Mucosa of gallbladder (tissue), 1 donor: ENCODE data around the gene SDF4. TPM values are rescaled to one million over a fixed set of nuclear protein-coding genes. Genes with fewer than 3 reads are reported as not detected.

Source experiments
- DNase-seq: peaks from one replicate; pipeline ENCODE4 v3.0.0-alpha.2; 2020; ENCODE audit warnings: low spot score
- total RNA-seq: library from RNA; stranded (reverse); gene quantifications from one replicate; pipeline ENCODE4 v1.2.1, GENCODE V29; 2021
- donor health status: DM: no; HTN: no; CAD: no.

Gene SDF4
- total RNA-seq, 1 donor from 2014 or later = 190 TPM

DNA sequence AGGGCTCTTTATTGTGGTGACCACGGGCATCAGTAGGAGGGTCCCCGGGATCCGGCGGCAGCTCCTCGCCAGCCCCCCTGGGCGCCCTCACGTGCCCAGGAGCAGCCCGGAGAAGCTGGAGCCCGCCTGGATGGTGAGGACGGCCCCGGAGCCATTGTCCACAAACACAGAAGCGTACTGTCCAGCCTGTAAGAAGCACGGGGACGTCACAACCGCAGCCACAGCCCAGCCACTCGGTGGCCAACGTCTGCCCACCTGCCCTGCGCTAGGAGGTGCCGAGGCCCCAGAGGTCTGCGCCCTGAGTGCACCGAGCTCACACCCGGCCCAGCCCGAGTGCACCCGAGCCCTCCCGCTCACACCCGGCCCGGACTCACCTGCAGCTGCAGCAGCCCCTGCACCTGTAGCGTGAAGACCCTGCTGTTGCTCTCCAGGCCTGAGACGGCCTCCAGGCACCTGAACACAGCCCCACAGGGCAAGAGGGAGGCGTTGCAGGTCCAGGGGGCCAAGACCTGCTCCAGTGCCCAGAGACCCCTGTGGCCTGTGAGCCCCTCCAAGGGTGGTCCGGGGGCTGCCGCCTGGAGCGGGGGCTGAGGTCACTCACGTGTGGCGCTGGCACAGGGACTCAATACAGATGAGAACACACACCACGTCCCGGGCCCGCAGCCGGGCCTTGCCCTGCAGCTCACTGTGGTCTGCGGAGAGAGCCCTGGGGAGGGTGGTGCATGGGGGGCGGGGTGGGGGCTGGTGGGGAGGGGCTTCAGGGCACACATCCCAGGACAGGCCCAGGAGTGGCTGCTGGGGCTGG lies 10.9 kb upstream of the SDF4 start:
- no peak for DNase-seq

DNA sequence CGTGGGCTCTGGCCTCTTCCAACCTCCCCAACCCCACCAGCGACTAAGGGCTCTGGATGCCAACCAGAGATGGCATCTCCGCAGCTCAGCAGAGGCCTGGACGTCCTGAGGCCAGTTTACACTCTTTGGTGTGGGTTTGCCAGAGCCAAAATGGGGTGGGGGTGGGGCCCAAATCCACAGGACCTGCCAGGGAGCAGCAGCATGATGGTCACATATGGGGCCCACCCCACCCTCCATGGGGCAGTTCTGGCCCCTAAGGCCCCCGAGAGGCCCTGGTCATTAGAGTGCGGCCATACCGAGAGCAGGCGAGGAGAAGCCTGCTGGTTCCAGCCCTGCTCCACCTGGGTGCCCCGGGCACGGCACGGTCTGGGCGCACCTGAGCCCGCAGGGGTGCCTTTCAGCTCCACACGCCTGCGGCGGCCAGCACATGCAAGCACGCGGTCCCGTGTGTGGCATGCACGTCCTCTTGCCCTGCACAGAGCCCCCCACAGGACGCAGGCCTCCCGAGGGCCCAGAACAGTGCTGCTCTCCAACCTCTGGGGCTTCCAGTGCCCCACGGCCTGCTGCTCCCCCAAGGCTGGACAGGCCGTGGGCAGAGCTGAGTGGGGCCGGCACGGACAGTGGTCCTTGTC lies 9.9 kb upstream of the SDF4 start:
- no peak for DNase-seq

DNA sequence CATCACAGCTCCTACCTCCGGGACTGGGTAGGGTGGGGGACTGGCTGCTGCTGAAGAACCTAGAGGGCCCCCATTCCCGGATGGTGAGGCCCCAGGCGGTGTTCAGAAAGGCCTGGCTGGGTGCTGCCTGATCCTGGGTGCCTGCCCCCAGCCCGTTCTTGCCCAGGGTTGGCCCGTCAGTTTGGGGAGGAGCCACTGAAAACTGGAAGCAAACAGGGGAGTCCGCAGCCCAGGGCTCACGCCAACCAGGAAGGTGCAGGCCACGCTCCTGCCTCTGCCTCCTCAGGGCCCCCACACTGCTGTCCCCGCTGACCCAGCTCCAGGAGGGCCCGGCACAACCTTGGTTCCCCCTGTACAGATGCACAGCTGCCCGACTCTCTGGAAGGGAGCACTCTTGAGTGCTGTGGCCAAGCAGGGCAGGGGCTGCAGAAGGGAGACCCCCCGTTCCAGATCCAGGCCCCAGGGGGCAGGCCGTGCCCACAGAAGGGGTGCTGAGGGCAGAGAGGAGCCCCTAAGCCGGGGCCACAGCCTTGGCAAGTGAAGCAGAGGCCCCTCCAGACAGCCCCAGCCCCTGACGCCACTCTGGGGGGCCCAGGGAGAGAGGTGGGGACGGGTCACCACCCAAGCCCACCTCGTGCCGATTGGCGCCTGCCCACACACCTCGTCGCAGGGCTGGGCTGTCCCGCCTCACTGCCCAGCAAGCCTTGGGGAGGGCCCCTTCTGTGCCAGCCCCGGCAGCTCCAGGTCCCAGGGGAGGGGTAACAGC lies 9.2 kb upstream of the SDF4 start:
- no peak for DNase-seq

DNA sequence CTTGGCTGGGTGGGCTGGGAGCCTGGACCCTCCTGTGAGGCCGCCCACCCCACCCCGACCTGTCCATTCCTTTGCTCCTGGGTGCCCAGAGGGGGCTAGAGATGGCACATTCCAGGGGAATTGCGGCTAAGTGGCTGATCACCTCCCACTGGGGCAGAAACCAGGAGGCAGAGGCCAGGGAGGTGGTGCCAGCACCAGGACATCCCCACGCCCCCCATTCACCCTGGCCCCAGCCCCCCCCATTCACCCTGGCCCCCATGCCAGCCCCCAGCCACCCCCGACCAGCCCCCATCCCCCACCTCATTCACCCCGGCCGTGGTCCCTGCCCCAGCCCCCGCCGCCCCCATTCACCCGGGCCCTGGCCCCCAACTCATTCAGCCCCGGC lies 8.5 kb upstream of the SDF4 start:
- DNase-seq = no peak

DNA sequence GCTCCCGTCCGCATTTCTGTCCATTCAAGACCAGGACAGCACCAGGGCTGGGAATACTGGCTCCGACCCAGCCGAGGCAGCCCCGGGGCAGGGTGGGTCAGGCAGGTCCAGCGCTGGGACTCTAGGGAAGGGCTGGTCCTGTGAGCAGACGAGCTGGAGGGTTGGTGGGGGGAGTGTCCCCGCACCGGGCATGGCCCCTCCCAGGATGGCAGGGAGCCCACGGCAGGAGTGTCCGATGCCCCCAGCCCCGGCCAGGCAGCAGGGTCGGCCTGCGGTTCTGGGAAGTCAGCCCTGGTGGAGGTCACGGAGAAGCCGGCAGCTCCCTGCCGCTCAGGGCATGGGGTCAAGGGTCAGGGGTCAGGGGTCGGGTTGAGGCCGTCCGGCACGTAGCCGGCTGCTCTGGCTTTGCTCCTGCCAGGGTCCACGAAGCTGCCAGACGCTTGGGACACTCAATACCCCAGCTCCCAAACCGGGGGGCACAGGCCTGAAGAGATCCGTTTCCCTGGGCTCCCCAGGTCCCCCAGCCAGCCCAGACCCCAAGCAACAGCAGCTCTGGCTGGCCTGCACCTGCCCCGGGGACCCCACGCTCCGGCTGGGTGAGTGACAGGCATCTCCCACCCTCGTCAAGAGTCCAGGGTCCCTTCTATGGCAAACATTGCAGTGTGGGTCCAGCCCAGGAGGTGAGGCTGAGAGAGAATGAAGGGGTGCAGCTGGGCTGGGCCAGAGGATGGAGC lies 8.0 kb upstream of the SDF4 start:
- no peak for DNase-seq

DNA sequence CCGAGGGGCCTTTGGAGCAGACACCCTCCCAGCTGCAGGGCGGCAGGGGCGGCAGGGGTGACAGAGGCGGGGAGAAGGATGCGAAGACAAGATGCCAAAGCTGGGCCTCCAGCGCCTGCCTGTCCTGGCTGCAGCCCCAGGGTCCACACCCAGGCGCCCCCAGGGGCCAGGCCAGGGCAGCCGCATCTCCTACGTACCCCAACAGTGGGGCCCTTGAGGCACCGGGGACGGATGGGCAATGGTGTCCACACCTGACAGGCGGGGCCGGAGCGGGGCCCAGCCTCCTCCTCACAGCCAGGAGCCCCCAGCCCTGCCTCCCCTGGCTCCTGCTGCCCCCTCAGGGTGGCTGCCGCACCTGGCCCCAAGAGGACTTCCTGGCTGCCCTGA lies 7.4 kb upstream of the SDF4 start:
- no peak for DNase-seq

DNA sequence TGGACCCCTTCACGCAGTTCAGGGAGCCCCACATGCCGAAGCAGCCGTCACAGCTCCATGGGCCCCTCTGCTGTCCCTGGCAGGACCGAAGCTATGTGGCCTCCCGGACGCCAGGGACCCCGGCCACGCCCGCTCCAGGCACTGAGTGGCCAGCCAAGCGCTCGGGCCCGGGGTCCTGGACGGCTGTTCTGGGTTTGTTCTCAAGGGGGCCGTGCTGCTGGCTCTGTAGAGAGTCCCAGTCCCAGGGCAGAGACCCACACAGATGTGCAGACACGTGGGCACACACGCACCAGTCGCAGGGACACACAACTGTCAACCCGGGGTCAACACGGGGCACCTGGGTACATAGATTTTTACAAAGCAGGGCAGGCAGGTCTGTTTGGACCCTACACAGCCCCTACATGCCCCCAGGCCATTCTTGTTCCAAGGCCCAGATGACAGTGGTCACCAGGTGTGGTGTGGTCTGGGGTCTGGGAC lies 6.9 kb upstream of the SDF4 start:
- DNase-seq = no peak

DNA sequence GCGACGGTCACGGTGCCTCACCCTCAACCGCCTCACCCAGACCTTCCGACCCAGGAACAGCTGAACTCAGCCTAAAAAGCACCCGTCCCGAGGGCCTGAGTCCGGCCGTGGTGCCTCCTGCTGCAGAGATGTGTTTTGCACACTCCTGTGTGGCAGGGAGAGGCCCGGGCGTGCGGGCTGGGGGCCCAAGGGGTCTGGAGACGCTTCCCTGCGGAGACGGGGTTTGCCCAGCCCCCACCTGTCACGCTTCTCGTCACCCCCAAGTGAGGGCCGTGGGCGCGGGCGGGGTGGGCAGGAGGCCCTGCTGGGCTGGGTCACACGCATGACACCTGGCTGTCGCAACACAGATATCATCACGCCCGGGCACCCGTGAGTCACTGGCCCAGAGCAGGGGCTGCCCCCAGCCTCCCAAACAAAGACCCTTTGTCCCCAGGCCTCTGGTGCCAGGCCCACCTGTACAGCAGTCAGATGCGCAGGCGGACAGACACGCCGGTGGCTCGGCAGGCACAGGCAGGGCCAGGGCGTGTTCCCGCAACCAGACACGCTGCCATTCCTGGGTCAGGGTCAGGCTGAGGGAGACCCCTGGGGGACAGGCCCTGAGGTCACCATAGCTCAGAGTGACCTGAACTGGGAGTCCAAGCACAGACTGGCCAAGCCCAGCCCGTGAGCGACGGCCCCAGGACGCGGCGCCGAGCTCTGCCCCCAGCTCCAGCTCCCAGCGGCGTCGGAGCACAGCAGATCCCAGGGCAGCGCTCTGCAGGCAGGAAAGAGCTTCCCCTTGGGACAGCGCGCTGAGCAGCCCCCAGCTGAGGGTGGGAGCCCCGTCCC lies 6.3 kb upstream of the SDF4 start:
- no peak for DNase-seq

DNA sequence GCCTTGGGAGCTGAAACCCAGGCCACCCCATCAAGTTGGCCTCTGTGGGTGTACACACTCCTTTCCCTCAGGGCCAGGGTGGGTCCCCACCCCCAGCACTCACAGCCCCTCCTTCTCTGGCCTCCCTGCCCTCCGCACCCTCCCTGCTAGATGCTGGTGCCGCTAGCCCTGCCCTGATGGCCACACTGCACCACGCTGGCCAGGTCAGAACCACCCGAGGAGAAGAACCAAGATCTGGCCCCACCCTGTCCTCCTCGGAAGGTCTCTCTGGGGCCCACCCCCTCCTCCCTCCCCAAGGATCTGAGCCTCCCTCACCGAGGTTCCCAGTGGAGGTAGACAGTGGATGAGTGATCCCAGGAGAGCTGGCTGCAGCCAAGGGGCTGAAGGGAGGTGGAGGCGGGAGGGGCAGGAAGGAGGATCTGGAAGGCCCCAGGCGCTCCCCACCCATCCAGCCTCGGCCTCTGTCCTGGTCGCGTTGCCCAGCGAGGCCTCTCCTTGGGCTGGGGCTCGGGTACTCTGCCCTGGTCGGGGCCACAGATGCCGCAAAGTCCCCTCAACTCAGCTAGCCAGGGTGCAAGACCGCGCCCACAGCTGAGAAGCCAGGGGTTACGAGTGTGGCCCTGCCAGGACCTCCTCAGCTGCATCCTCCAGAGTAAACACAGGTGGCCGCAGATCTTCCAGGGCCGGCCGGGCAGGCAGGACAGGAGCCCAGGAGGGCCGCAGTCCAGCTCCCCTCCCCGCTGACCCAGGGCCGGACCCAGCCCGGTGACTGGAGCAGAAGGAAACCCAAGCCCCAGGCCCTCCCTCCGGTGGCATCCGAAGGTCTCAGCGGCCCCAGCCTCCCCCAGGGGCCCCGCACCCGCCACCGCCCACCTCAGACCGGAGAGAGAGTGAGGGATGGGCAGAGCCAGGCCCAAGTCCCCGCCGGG lies 5.4 kb upstream of the SDF4 start:
- no peak for DNase-seq

DNA sequence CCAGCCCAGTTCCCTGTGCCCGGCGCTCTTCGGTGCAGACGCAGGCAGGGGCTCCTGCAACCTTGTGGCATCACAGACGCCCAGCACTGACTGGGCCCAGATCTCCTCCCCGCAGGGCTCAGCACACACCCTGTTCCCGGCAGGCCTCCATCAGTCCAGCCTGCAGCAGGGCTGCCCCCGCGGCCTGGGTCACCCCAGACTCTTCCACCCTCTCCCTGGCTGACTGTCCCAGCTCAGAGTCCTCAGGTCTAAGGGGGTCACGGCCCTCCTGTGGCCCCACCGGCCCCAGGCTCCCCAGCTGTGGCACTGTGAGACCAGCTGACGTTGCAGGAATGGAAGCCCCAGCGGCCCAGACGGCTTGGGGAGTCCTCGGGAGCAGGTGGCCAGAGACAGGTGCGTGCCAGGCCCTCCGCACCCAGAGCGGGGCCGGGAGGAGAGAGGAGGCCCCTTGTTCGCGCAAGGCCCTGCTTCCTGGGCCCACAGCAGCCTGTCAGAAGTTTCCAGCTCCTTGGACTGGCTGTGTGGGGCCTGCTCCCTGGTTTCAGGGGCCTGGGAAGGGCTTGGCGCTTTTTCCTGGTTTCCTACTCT lies 4.5 kb upstream of the SDF4 start:
- no peak for DNase-seq

DNA sequence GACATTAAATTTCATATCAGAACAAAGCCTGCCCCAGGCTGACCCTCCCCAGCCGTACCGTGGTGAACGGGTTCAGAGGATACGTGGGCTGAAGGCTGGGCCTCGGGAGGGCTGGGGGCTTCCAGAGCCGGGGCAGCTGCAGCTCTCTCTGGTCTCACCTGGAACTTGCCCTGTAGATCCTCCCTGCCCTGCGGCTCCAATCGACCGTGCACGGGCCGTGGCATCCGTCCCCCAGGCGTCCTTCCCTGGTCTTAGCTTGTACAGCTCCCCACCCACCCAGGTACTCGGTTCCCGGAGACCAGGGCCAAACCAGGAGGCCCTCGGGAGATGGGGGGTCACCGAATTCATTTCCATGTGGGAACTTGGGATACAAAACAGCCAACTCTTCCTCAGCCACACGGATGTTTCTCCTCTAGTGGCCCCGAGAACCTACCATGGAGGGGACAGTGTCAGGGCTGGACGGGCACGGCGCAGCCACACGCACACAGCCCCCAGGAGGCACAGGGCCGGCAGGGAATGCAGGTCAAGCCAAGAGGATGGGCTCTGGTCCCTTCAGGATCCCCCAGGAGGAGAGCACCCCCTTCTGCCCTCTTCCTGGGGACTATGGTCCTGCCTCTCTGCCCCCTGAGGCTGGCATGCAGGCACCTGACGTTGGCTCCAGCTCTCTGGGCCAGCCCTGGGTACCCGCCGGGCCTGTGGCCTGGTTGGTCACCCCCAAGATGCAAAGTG lies 3.4 kb upstream of the SDF4 start:
- DNase-seq = no peak

DNA sequence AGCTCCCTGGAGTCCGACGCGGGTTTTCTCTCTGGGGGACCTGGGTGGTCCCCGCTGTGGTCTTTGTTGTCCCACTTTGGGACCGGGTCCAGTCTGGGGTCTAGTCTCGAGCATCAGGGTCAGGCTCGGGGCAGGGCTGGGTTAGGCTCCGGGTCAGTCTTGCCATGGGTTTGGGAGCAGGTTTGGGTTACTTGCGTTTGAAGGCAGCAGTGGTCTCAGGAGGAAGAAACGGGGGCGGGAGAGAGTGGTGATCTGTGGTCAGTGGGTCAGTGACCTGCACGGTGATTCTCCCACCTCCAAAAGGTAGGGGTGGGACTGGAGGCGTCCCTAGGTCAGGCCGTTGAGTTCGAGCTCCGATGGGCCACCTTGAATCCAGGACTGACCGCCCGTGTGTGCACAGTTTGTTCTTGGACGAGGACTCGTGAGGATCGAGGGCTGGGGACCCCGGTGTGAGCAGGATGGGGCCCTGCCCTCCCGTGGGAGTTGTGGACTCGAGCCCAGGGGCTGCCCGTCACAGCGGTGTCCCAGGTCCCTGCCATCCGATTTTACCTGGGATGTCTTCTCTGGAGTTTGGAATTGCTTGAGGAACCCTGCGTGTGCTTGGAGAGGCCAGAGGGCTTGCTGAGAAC lies 2.5 kb upstream of the SDF4 start:
- DNase-seq = no peak

DNA sequence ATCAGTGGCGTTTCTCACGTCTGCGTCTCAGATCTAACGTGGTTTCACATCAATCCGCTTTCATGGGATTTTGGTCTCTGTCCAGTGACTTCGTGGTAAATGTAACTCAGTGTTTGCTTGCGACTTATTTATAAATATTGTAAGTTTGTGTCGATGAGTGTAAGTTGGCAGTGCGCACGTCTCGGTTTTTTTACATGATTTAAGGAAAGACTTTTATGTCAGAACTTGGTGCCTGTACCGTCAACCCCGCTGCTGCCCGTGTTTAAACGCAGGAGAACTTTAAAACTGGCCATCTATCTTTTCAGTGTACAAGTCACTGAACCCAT lies 1.7 kb upstream of the SDF4 start:
- DNase-seq = no peak

DNA sequence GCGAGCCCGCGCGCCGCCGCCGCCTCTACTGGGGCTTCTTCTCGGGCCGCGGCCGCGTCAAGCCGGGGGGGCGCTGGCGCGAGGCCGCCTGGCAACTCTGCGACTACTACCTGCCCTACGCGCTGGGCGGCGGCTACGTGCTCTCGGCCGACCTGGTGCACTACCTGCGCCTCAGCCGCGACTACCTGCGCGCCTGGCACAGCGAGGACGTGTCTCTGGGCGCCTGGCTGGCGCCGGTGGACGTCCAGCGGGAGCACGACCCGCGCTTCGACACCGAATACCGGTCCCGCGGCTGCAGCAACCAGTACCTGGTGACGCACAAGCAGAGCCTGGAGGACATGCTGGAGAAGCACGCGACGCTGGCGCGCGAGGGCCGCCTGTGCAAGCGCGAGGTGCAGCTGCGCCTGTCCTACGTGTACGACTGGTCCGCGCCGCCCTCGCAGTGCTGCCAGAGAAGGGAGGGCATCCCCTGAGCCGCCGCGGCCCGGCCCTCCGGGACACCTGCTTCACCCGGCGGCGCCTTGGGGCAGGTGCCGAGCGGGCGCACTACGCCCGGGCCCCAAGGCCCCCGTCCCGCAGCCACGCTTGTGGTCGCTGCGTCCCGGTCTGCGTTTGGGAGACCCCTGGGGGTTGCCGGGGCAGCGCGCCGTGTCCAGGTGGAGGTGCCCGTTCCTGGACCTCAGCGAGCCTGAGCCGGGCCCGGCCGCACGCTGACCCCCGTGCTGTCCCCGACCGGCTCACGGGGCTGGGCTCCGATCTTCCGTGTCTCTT lies 1.2 kb upstream of the SDF4 start:
- no peak for DNase-seq

DNA sequence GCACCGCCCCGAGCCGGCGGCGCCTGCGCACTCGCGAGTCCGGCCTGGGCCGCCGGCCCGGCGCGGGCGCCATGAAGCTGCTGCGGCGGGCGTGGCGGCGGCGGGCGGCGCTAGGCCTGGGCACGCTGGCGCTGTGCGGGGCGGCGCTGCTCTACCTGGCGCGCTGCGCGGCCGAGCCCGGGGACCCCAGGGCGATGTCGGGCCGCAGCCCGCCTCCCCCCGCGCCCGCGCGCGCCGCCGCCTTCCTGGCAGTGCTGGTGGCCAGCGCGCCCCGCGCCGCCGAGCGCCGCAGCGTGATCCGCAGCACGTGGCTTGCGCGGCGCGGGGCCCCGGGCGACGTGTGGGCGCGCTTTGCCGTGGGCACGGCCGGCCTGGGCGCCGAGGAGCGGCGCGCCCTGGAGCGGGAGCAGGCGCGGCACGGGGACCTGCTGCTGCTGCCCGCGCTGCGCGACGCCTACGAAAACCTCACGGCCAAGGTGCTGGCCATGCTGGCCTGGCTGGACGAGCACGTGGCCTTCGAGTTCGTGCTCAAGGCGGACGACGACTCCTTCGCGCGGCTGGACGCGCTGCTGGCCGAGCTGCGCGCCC lies 501 bp upstream of the SDF4 start, which contains the start of gene B3GALT6:
TSS of gene B3GALT6 (plus strand) at position 30 of the 588 bp plus-strand sequence. CDS start at position 72, 42 bp downstream.
- DNase-seq = no peak

DNA sequence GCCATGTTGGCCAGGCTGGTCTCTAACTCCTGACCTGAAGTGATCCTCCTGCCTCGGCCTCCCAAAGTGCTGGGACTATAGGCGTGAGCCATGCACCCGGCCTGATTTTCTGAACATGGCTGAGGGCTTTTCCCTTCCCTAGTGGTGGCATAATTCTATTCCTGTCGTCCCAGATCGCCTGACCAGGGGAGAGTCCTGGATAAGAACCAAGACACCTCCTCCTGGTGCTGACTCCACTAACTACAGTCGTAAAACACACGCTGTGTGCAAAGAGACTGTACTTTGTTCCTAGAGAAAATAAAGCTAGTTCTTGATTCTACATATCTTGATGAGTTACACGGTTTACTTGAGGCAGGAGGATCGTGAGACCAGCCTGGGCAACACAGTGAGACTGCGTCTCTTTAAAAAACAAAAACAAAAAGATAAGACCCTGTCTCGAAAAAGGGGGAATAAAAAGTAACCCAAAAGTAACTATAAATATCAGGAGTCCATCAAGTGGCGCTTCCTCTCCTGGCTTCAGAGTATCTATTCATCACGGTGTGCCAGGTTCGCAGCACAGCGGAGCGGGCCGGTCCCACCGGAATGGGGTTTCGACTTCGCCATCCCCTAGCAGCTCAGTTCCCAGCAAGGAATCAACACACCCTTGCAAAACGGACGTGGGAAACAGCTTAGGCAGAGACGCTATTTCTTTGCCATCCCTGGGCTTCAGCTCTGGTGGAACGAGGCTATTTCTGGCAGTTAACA lies 973 bp downstream of the SDF4 start:
- DNase-seq = no peak

DNA sequence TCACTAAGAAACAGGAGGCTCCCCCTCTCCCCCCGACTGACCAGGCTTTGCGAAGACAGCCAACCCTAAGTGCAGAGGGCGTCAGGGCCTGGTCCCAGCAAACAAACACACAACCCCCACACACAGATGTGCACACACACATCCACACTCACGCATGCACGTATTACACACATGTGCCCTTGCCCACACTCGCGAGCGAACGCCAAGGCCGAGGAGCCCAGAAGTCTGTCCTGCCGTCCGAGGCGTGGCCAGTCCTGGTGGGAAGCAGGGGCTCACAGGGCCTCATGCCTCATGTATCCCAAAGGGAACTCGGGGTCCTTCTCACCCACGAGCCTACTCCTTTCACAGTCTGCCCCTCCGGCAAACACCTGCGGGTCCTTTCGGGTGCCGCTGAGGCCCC lies 2.0 kb downstream of the SDF4 start:
- DNase-seq = no peak
